Astrocyte of the cerebellum (primary cell): ENCODE data around the gene GNRH2.
"Not testable (repeated sequence)": the region's sequence is repeated elsewhere in the genome, so short reads cannot be mapped to it uniquely, and the experiment has no call there.

Source experiments
- DNase-seq: peaks from one replicate; pipeline ENCODE4 v3.0.0-alpha.2; 2011; ENCODE audit warnings: low read depth
- H3K4me3 ChIP-seq: 2 replicates; pipeline ENCODE4 v1.5.1; 2011; ENCODE audit warnings: mild to moderate bottlenecking, low read depth, low read length, moderate library complexity
- CTCF ChIP-seq: IDR thresholded peaks from 2 replicates; pipeline ENCODE4 v1.5.1; 2012; ENCODE audit warnings: low read length, low read depth, moderate library complexity, mild to moderate bottlenecking; ENCODE audit errors: missing control alignments
- in situ Hi-C: cut with HindIII; loops from 2 replicates; pipeline ENCODE4 v1.10.0; 2017; ENCODE audit warnings: low sequenced_read_pairs

Gene GNRH2

GRCh38 chr20:3074812-3075211 lies 31.4 kb downstream of the GNRH2 start:
- no peak for TF ChIP-seq CTCF
- DNase-seq = no peak
- no peak overlapping the region for H3K4me3 ChIP-seq
- in situ Hi-C loops = no loop called here

GRCh38 chr20:3075315-3075714 lies 31.9 kb downstream of the GNRH2 start:
- H3K4me3 ChIP-seq, in situ Hi-C loops: not testable (repeated sequence)

GRCh38 chr20:3077618-3078134 lies 34.3 kb downstream of the GNRH2 start:
- TF ChIP-seq CTCF = no peak
- H3K4me3 ChIP-seq = no peak overlapping the region
- no peak for DNase-seq
- in situ Hi-C loops = no loop called here

More at GRCh38 chr20:3075315-3075714, 31.9 kb downstream of the GNRH2 start:
- not testable (repeated sequence) for DNase-seq

- no peak overlapping the region for H3K4me3 ChIP-seq
- in situ Hi-C loops = no loop called here
- DNase-seq = no peak
- no peak for TF ChIP-seq CTCF
Observed at GRCh38 chr20:3080939-3081388, 37.5 kb downstream of the GNRH2 start.

- H3K4me3 ChIP-seq = no peak overlapping the region
- in situ Hi-C loops = no loop called here
- DNase-seq = no peak
- no peak for TF ChIP-seq CTCF
Observed at GRCh38 chr20:3081641-3082040, 38.2 kb downstream of the GNRH2 start.

GRCh38 chr20:3082306-3082951 lies 39.0 kb downstream of the GNRH2 start:
- no peak for DNase-seq
- no peak for TF ChIP-seq CTCF
- no peak overlapping the region for H3K4me3 ChIP-seq
- in situ Hi-C loops = no loop called here
